Parathyroid adenoma (tissue), 2 donors: ENCODE results near the gene NYAP1.

Experiments used
- H2AFZ ChIP-seq: fragments of 300-600 bp; sonication (generic); one replicate; pipeline ENCODE4 v1.7.0; 2017; ENCODE audit warnings: antibody characterized with exemption, mild to moderate bottlenecking
- H3K27ac ChIP-seq: fragments of 300-600 bp; sonication (generic); one replicate; pipeline ENCODE4 v1.7.0; 2017
- H3K27me3 ChIP-seq: fragments of 300-600 bp; sonication (generic); one replicate; pipeline ENCODE4 v1.7.0; 2017; ENCODE audit warnings: low read length; ENCODE audit not compliant: control insufficient read depth, insufficient read depth
- H3K36me3 ChIP-seq: fragments of 300-600 bp; sonication (generic); one replicate; pipeline ENCODE4 v1.7.0; 2017; ENCODE audit warnings: low read length; ENCODE audit not compliant: control insufficient read depth, insufficient read depth
- H3K4me1 ChIP-seq: fragments of 300-600 bp; sonication (generic); one replicate; pipeline ENCODE4 v1.7.0; 2017; ENCODE audit warnings: control low read depth
- H3K4me2 ChIP-seq: fragments of 300-600 bp; sonication (generic); one replicate; pipeline ENCODE4 v1.7.0; 2017; ENCODE audit warnings: low read length
- H3K4me3 ChIP-seq: fragments of 300-600 bp; sonication (generic); one replicate; pipeline ENCODE4 v1.7.0; 2017; ENCODE audit warnings: low read depth, low read length
- H3K79me2 ChIP-seq: fragments of 300-600 bp; sonication (generic); one replicate; pipeline ENCODE4 v1.7.0; 2017; ENCODE audit warnings: control low read depth
- H3K9ac ChIP-seq: fragments of 300-600 bp; sonication (generic); one replicate; pipeline ENCODE4 v1.7.0; 2017; ENCODE audit warnings: mild to moderate bottlenecking
- H3K9me3 ChIP-seq: fragments of 300-600 bp; sonication (generic); one replicate; pipeline ENCODE4 v1.7.0; 2017; ENCODE audit warnings: low read length; ENCODE audit not compliant: control insufficient read depth
- CTCF ChIP-seq: fragments of 300-600 bp; sonication (generic); IDR thresholded peaks from one replicate; pipeline ENCODE4 v1.7.0; 2017; ENCODE audit warnings: antibody characterized with exemption, mild to moderate bottlenecking
- donor health status: primary hyperparathyroidism.

NYAP1 gene

GRCh38 chr7:100483722-100484672, at the start of gene NYAP1:
Gene NYAP1, plus strand, starts transcription at chr7:100483927. Its CDS starts 1,385 bp downstream, at chr7:100485312.
- TF ChIP-seq CTCF = no peak
- H3K9me3 ChIP-seq = no peaks in the 10 kb centered on the region
- peaks cover 10% of the 10 kb centered on the region for H3K4me1 ChIP-seq
- H2AFZ ChIP-seq = peak within 1 kb of the TSS; percentile 90
- H3K4me3 ChIP-seq = peak within 1 kb of the TSS; percentile 42
- H3K79me2 ChIP-seq = no peaks in the 10 kb centered on the region
- no peaks in the 10 kb centered on the region for H3K36me3 ChIP-seq
- H3K9ac ChIP-seq = no peak within 1 kb of the TSS
- H3K27me3 ChIP-seq = no peaks in the 10 kb centered on the region
- H3K4me2 ChIP-seq = peak within 1 kb of the TSS; percentile 75
- H3K27ac ChIP-seq = no peak within 1 kb of the TSS

- H3K4me3 ChIP-seq = peak overlapping the region; percentile 81
- peaks cover 6% of the 10 kb centered on the region for H3K79me2 ChIP-seq
- no peak overlapping the region for H3K9ac ChIP-seq
- no peaks in the 10 kb centered on the region for H3K9me3 ChIP-seq
- no peak overlapping the region for H2AFZ ChIP-seq
- H3K36me3 ChIP-seq = no peaks in the 10 kb centered on the region
- peaks cover 32% of the 10 kb centered on the region for H3K4me1 ChIP-seq
- peak overlapping the region; percentile 89 for H3K27ac ChIP-seq
- TF ChIP-seq CTCF = no peak
- peak overlapping the region; percentile 64 for H3K4me2 ChIP-seq
- H3K27me3 ChIP-seq = no peaks in the 10 kb centered on the region
Measured at GRCh38 chr7:100434297-100435144, 49.2 kb upstream of the NYAP1 start.

GRCh38 chr7:100435401-100436304, 48.1 kb upstream of the NYAP1 start:
- H3K9me3 ChIP-seq = no peaks in the 10 kb centered on the region
- H3K9ac ChIP-seq = peak overlapping the region; percentile 79
- H3K4me3 ChIP-seq = peak overlapping the region; percentile 81
- no peak for TF ChIP-seq CTCF
- H3K79me2 ChIP-seq = peaks cover 6% of the 10 kb centered on the region
- H3K36me3 ChIP-seq = no peaks in the 10 kb centered on the region
- H3K27me3 ChIP-seq = no peaks in the 10 kb centered on the region
- H2AFZ ChIP-seq = peak overlapping the region; percentile 76
- peaks cover 30% of the 10 kb centered on the region for H3K4me1 ChIP-seq
- H3K4me2 ChIP-seq = peak overlapping the region; percentile 64
- peak overlapping the region; percentile 89 for H3K27ac ChIP-seq

GRCh38 chr7:100437150-100438100, 46.3 kb upstream of the NYAP1 start:
- no peak for TF ChIP-seq CTCF
- H3K4me2 ChIP-seq = no peak overlapping the region
- no peaks in the 10 kb centered on the region for H3K27me3 ChIP-seq
- no peaks in the 10 kb centered on the region for H3K9me3 ChIP-seq
- H3K79me2 ChIP-seq = peaks cover 4% of the 10 kb centered on the region
- no peaks in the 10 kb centered on the region for H3K36me3 ChIP-seq
- H3K4me3 ChIP-seq = no peak overlapping the region
- H2AFZ ChIP-seq = no peak overlapping the region
- H3K4me1 ChIP-seq = peaks cover 13% of the 10 kb centered on the region
- peak overlapping the region; percentile 89 for H3K27ac ChIP-seq
- no peak overlapping the region for H3K9ac ChIP-seq
